NCI-H2196 (cell line): Measurements from ENCODE around the gene ACCS.

Source experiments
- DNase-seq: peaks from one replicate; lab custom pipeline; 2025; ENCODE audit not compliant: unreplicated experiment; lab: John Stamatoyannopoulos, UW

Gene ACCS

DNA sequence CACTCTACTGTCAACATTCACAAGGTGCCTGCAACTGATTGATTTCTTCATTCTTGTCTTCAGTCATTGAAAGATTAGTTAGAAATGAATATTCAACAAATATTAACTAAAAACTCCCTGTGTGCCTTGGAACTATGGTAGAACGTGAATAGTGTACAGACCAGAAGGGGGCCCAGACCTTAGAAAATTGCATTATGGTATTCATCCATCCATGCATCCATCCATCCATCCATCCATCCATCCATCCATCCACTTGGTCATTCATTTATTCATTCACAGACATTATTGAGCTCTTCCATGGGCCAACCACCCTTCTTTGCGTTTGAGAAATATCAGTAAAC lies 28.4 kb upstream of the ACCS start:
- no peak for DNase-seq

DNA sequence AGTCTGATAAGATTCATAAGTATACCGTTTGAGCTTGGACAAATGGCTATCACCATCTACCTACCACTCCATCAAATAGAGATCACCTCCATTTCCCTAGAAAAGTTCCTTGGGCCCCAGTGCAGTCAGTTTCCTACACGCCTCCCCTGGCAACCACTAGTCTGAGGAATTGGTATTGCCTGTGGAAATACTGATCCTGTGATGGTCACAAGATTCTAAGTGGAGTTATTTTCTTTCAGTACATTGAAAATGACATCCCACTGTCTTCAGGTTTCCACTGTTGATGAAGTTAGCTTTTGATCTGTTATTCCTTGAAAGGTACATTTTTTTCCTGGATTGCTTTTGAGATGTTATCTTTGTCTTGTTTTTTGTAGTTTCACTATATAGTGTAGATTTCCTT lies 22.9 kb upstream of the ACCS start:
- no peak for DNase-seq

DNA sequence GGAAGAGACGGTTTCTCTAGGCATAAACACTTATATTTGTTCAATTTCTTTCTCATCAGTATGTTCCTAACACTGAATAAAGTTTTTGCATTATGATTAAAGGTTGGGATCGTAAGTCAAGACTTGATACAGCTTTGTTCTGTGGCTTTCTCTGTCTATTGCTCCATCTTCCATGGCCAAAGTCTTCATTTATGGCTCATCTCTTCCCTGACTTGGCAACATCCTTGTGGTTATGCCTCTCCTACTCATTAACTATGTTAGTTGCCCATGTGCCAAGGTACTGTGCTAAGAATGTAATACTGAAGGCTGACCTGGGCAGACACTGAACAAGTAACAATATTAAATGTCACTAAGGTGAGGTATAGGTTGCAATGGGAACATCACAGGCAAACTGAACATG lies 19.9 kb upstream of the ACCS start:
- DNase-seq = no peak

DNA sequence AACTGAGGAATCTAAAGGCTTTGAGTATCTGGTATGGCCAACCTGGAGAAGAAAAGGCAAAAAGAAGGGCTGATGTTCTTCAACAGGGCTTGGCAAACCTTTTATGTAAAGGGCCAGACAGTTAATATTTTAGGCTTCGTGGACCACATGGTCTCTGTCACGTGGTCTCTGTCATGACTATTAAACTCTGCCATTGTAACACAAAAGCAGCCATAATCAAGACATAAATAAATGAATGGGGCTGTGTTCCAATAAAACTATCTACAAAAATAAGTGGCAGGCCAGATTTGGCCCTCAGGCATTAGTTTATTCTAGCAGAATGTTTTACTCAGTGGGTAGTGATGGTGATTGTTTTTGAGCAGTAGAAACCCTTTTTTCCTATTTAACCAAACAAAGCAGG lies 18.8 kb upstream of the ACCS start:
- DNase-seq = no peak

DNA sequence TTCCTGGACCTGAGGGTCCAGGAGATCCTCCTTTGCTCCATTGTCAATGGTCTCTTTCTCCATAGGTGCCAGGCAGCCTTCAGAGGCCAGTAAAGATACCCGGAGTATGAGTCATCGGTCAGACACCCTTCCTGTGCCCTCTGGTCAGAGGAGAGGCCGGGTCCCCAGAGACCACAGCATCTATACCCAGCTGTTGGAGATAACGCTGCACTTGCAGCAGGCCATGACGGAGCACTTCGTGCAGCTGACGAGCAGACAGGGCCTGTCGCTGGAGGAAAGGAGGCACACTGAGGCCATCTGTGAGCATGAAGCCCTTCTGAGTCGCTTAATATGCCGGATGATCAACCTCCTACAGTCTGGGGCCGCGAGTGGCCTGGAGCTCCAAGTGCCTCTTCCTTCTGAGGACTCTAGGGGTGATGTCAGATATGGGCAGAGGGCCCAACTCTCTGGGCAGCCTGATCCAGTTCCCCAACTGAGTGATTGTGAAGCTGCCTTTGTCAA lies 18.1 kb upstream of the ACCS start, which contains the start of gene ACCSL:
Gene ACCSL, plus strand, starts transcription at position 51 of the 501 bp plus-strand sequence. Its CDS starts 56 bp downstream, at position 107.
- DNase-seq = no peak

DNA sequence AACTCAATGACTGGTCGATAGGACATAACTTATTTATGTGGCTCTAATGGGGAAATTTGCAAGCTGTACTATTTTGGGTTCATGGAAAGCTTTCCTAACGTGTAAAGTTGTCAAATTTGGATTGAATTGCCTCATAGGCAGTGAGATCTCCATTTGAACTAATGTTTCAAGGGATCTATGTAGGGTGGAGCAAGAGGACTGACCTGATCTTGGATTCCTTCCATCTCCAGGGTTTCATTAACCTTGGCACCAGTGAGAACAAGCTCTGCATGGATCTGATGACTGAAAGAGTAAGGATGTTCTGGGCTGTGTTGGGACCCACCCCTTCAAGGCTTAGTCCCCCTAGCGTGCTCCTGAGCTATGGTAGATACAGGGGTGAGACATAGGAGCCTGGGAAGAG lies 16.2 kb upstream of the ACCS start:
- DNase-seq = no peak

DNA sequence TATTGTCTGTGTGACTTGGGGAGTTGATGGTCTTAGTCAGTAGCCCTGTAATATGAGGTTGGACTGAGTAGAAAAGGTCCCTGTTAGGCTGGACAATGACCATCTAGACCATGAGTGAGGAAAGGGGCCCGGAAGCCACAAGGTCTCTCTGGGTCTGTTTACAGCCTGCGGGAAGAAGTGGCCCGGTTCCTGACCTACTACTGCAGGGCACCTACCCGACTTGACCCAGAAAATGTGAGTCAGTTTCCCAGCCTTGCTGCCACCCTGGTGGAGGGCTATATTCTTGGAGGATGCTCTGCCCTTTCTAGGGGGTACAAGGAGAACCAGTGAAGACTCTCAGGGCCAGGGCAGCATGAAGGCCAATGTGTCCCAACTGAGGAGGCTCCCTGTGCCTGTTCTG lies 14.9 kb upstream of the ACCS start:
- DNase-seq = no peak

DNA sequence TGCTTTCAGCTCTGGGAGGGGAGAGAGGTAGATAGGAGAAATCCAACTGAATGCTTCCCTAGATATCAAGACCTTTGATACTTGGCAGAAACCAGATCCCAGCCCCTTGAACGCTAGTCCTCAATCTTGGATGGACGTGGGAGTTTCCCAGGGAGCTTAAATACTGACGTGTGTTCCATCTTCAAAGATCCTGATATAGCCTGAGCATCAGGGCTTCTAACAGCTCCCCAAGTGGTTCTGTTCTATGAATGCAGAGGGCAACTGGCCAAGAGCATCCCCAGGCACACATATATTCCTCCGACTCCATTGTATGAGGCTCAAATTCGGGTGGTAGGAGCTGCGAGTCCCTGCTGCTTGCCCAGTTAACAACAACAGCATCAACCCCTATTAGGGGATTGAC lies 8.7 kb upstream of the ACCS start:
- DNase-seq = no peak

DNA sequence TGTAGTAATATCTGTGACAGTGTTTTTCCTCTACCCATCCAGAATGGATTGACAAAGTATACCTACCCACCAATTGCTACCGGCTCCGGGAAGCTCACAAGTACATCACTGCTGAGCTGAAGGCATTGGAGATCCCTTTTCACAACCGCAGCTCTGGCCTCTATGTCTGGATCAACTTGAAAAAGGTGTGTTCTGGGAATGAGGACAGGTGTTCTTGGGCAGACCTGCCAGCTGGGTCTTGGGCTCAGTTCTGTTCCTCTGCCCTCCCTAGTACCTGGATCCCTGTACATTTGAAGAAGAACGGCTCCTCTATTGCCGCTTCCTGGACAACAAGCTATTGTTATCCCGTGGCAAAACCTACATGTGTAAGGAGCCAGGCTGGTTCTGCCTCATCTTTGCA lies 7.8 kb upstream of the ACCS start:
- DNase-seq = no peak

DNA sequence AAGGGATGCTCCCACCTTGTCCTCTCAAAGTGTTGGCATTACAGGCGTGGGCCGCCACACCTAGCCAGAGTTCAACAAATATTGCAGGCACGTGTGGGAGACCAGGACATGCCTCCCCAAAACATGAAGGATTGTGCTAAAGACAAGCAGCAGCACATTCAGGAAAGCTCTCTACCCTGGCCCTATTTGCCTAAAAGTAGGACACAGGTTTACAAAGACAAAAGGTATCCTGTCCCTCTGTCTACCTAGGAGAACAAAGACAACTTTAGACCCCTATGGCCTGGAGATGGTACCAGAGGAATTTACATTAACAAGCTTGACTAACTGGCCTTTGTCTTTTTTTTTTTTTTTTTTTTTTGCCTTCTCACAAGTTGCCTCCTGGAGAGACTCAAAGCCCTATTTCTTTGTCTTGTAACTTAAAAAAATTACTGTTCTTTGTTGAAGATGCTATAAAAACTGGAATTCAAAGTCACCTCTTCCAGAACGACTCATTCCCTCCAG lies 859 bp upstream of the ACCS start:
- DNase-seq = no peak

DNA sequence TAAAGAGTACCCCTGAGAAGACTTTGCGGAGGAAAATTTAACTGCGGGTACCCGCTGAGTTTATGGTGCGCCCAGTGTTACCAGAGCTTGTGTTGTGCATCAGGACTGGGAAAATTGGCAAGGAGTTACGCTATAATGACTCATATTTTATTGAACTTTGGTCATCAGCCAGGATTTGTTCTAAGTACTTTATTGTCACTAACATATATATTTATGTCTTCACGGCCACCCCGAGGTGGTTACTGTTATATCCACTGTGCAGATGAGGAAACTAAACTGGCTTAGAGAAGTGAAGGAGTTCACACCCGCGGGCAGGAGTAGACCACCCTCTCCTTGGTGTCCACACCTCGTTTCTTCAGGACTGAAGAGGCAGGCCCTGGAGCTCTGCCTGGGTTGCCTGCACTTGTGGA lies 667 bp downstream of the ACCS start:
- peak; percentile 20 for DNase-seq

DNA sequence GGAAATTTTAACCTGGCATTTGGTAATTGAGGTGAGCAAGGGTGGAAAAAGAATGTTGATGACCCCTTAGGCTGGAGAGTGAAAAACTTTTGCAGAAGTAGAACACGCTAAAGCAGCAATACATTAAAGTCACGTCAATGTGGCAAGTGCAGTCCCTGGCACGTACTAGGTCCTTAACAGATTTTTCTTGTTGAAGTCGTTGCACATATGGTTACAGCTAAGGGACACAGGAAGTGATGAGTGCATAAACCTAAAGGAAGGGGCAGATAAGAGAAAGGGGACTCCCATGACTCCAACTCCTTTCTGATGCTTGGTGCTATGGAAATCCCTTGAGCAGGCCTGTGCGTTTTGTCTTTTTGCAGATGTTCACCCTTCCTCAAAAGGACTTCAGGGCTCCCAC lies 1.2 kb downstream of the ACCS start:
- DNase-seq = no peak

DNA sequence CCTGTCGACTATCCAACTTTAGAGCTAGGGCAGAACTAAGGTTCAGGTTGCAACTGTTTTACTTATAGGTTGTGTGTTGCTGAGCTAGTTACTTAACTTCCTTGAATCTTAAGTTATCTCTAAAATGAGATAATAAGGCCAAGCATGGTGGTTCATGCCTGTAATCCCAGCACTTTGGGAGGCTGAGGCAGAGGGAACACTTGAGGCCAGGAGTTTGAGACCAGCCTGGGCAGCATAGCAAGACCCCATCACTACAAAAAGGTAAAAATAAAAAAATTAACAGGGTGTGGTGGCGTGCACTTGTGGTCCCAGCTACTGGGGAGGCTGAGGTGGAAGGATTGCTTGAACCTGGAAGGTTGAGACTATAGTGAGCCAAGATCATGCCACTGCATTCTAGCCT lies 2.1 kb downstream of the ACCS start:
- DNase-seq = no peak

DNA sequence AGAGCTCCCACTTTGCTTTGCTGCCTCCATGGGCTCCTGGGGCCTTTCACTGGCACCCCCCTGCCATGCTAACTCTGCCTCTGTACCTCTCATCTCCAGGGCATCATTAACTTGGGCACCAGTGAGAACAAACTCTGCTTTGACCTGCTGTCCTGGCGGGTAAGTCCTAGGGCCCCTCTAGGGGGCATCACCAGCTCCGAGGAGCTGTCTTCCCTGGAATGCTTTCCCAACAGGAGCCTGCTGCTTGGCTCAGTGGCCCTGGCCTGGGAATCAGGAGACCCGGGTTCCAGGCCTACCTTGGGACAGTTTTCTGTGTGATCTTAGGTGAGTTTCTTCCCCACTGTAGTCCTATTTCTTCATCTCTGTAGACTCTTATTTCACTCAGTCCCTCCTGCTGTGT lies 5.1 kb downstream of the ACCS start:
- no peak for DNase-seq

DNA sequence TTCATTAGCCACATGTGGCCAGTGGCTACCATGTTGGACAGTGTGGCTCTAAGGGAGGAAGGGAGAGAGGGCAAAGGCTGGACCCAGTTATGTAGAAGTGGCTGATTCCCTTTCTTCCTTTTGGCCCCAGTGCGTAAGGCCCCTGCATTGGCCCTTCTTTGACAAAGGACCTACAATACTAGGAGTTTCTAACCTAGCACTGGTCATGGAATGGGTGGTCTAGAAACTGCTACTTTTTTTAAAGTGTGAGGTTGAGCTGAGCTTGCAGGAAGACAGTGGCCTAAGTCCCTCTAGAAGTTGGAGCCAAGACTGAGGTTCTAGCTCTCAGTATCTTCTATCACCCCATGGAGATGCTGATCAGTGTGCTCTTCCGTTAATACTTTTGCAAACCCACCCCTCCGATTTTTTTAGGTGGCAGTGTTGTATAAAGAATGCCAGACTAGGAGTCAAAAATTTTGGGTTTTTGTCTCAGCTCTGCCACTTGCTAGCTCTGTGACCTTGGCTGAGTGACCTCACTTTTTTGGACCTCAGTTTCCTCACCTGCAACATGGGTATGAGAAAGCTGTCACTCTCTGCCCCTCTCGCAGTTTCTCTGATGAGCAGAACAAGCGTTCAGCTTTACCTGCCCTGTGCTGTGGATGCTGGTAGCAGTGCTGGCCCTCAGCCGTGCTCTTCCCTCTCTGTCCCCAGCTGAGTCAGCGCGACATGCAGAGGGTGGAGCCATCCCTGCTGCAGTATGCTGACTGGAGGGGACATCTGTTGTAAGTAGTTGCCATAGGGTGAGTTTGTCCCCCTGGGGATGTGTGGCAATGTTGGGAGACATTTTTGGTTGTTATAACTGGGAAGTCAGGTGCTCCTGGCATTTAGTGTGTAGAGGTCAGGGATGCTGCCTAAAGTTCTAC lies 6.9 kb downstream of the ACCS start:
- DNase-seq = no peak

DNA sequence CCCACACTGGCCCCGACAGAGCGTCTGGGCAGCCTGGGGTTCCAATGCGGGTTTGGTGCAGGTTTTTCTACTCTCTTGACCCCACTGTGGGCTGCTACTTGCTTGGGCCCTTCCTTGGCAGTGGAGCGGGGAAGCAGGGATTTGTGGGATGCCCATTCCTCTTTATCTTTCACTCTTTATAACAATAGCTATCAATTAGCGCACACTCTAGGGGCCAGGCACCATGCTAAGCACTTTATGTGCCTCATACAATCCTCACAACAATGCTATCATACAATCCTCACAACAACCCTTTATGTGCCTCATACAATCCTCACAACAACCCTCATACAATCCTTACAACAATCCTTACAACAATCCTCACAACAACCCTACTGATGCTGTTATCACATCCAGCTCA lies 12.7 kb downstream of the ACCS start:
- no peak for DNase-seq

DNA sequence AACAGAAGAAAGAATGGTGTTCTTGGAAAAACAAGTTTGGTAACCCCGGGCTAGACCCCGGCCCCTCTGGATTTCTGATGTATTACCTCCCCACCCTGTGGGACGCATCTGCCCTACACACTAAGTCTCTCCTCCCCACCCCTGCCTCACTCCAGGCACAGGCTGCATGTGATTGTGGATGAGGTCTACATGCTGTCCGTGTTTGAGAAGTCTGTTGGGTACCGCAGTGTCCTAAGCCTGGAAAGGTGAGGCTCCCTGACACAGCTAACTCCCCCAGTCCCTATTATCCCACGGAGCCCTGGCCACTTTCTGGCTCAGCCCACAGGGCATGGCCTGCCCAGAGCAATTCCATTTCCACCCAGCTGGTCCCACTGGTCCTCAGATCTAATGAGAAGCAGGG lies 13.3 kb downstream of the ACCS start:
- DNase-seq = no peak

DNA sequence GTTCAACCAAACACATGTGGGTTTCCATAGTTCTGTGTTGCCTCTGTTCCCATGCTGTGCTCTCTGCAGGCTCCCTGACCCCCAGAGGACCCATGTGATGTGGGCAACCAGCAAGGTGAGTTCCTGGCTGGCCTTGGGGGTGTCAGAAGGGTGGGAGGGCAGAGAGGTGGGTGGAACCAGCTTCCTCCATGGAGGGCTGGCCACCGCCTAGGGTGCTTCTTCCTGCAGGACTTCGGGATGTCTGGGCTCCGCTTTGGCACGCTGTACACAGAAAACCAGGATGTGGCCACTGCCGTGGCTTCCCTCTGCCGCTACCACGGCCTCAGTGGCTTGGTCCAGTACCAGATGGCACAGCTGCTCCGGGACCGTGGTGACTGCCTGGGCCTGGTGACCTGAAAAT lies 14.9 kb downstream of the ACCS start:
- no peak for DNase-seq

DNA sequence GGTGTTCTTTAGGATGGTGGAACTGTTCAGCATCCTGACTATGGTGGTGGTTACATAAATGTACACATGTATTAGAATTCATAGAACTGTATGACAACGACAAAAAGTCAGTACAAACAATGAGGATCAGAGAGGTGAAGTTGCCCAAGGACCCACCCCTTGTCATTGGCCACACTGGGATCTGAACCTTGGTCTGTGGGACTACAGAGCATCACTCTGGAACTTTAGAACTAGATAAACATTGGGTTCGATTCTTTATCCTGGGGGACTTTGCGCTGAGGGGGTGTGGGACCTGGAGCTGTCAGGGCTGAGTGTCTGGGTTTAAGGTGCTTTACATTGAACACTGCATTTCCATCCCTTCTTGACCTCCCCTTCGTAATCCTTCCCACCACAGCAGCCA lies 16.6 kb downstream of the ACCS start:
- no peak for DNase-seq

DNA sequence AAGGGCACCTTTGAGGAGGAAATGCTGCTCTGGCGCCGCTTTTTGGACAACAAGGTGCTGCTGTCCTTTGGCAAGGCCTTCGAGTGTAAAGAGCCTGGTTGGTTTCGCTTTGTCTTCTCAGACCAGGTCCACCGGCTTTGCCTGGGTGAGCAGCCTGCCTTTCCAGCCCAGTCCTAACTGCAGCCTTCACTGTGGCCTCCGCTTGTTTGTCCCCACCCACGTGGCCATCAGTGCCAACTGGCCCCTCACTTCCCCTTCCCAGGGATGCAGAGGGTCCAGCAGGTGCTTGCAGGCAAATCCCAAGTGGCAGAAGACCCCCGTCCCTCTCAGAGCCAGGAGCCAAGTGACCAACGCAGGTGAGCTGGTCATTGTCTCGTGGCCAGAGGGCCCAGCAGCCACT lies 17.4 kb downstream of the ACCS start:
- no peak for DNase-seq

DNA sequence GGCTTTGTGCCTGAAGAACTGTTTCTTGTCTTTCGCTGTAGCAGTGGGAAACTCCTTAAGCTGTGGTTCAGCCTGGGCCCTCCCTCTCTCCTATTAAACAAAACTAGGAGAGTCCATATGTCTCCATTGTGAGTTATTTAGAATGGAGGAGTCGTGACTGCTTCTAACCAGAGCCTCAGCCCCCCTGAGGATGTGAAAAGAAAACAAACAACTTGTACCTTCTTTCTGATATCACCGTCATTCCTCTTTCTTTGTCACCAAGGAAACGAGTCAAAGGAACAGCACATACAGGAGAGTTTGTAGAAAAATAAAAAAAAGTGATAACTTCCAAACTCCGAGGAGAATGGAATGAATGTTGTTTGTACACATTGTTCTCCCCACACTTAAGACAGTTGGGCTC lies 17.8 kb downstream of the ACCS start:
- no peak for DNase-seq

DNA sequence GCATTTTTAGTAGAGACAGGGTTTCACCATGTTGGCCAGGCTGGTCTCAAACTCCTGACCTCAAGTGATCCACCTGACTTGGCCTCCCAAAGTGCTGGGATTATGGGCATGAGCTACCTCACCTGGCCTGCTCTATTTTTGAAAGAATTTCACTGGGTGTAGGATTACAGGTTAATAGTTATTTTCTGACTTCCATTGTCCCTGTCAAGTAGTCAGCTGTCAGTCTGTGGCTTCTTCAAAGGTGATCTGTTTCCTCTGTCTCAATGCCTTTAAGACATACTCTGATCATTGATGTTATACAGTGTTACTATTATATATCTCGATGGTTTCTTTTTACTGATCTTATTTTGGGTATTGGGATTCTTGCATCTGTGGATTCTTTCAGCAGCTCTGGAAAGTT lies 19.3 kb downstream of the ACCS start:
- DNase-seq = no peak

DNA sequence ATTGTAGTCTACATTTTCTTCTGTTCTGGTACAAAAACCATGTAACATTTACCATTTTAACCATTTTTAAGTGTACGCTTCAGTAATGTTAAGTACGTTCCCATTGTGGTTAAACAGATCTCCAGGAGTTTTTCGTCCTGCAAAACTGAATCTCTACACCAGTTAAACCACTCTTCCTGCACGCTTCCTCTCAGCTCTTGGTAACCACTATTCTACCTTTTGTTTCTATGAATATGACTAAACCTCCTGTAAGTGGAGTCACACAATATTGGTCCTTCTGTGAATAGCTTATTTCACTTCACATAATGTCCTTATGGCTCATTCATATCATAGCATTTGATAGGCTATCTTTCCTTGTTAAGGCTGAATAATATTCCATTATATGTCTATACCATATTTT lies 22.3 kb downstream of the ACCS start:
- no peak for DNase-seq
